Suprapubic skin (tissue), 4 donors: ENCODE data around the gene RASA2. TPM values are rescaled to one million over a fixed set of nuclear protein-coding genes. Genes with fewer than 3 reads are reported as not detected.

Source experiments
- DNase-seq, 2 donors: peaks; one replicate each; pipeline ENCODE4 v3.0.0-alpha.2; 2019; ENCODE audit warnings: low spot score in 2 of 2
- H3K27ac ChIP-seq: fragments of 200-600 bp; sonication (generic); one replicate; pipeline ENCODE4 v1.5.1; 2019
- H3K27me3 ChIP-seq: fragments of 200-600 bp; sonication (generic); one replicate; pipeline ENCODE4 v1.5.1; 2019
- H3K36me3 ChIP-seq: fragments of 200-600 bp; sonication (generic); one replicate; pipeline ENCODE4 v1.5.1; 2019
- H3K4me1 ChIP-seq: fragments of 200-600 bp; sonication (generic); one replicate; pipeline ENCODE4 v1.5.1; 2019
- H3K4me3 ChIP-seq: fragments of 200-600 bp; sonication (generic); one replicate; pipeline ENCODE4 v1.5.1; 2019; ENCODE audit warnings: mild to moderate bottlenecking
- H3K9me3 ChIP-seq: fragments of 200-600 bp; sonication (generic); one replicate; pipeline ENCODE4 v1.5.1; 2019
- EP300 ChIP-seq: sonication (generic); formaldehyde crosslinking; IDR thresholded peaks from one replicate; pipeline ENCODE4 v1.6.1; 2017; ENCODE audit warnings: antibody characterized with exemption
- POLR2A ChIP-seq, 2 donors: fragments of 450-650 bp; IDR thresholded peaks; one replicate each; pipeline ENCODE4 v1.6.1; 2017; ENCODE audit warnings: antibody characterized with exemption in 2 of 2, mild to moderate bottlenecking in 2 of 2, moderate library complexity in 2 of 2
- POLR2AphosphoS5 ChIP-seq, 3 donors: sonication (generic); formaldehyde crosslinking; IDR thresholded peaks; one replicate each; pipeline ENCODE4 v1.6.1; 2017; ENCODE audit warnings: antibody characterized with exemption in 3 of 3
- WGBS: methylation state at CpG from one replicate; pipeline ENCODE4 v1.1.5; 2018; 5-methylcytosine and 5-hydroxymethylcytosine counted together
- total RNA-seq, 4 donors: library from RNA; depleted of rRNA; stranded (reverse); fragments of >200 nt; gene quantifications; one replicate each; pipeline ENCODE4 v1.1.0, GENCODE V29; 2016
- TF ChIP-seq, protein P1 (sequence below), 2 donors: fragments of 200-600 bp in 1 of 2; fragments of 450-650 bp in 1 of 2; sonication (generic) in 1 of 2; IDR thresholded peaks; one replicate each; pipeline ENCODE4 v1.5.1; 2016 to 2019; ENCODE audit warnings: antibody characterized with exemption in 2 of 2, mild to moderate bottlenecking in 1 of 2, moderate library complexity in 1 of 2

Gene RASA2
- total RNA-seq, 4 donors from 2014 or later, result 14.3 to 48.6 (median 24.0) TPM

DNA sequence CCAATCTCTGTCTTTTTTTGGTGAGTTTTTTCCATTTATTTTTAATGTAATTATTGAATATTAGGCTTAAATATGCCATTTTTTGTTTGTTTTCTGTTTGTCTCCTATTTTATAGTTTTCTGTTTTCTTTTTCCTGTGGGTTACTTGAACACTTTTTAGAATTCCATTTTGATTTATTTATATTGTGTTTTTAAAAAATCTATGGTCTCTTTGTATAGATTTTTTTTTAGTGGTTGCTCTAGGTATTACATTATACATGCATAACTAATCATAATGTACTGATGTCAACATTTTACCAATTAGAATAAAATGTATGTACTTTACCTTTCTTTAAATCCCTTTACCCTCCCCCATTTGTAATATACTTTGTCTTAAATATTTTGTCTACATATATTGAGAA lies 56.2 kb downstream of the RASA2 start:
- no peaks in the 10 kb centered on the region for H3K9me3 ChIP-seq
- H3K4me3 ChIP-seq, result no peak overlapping the region
- peaks cover 32% of the 10 kb centered on the region for H3K36me3 ChIP-seq
- no peak for TF ChIP-seq POLR2A (IDR thresholded peaks at IDR 0.05)
- TF ChIP-seq EP300, result no peak
- no peak for TF ChIP-seq POLR2AphosphoS5 (IDR thresholded peaks at IDR 0.05)
- TF ChIP-seq, protein P1, sequence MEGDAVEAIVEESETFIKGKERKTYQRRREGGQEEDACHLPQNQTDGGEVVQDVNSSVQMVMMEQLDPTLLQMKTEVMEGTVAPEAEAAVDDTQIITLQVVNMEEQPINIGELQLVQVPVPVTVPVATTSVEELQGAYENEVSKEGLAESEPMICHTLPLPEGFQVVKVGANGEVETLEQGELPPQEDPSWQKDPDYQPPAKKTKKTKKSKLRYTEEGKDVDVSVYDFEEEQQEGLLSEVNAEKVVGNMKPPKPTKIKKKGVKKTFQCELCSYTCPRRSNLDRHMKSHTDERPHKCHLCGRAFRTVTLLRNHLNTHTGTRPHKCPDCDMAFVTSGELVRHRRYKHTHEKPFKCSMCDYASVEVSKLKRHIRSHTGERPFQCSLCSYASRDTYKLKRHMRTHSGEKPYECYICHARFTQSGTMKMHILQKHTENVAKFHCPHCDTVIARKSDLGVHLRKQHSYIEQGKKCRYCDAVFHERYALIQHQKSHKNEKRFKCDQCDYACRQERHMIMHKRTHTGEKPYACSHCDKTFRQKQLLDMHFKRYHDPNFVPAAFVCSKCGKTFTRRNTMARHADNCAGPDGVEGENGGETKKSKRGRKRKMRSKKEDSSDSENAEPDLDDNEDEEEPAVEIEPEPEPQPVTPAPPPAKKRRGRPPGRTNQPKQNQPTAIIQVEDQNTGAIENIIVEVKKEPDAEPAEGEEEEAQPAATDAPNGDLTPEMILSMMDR (IDR thresholded peaks at IDR 0.05), result no peak
- H3K27me3 ChIP-seq, result no peaks in the 10 kb centered on the region
- no peaks in the 10 kb centered on the region for H3K4me1 ChIP-seq
- DNase-seq, result no peak
- no peak overlapping the region for H3K27ac ChIP-seq

DNA sequence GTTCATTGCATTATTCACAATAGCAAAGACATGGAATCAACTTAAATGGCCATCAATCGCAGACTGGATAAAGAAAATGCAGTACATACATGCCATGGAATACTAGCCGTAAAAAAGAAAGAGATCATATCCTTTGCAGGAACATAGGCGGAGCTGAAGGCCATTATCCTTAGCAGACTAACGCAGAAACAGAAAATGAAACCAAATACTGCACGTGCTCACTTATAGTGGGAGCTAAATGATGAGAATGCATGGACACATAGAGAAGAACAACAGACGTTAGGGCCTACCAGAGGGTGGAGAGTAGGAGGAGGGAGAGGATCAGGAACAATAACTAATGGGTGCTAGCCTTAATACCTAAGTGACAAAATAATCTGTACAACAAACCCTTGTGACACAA lies 57.9 kb downstream of the RASA2 start:
- H3K4me3 ChIP-seq, result no peak overlapping the region
- H3K36me3 ChIP-seq, result peaks cover 32% of the 10 kb centered on the region
- H3K27ac ChIP-seq, result no peak overlapping the region
- H3K4me1 ChIP-seq, result no peaks in the 10 kb centered on the region
- H3K27me3 ChIP-seq, result no peaks in the 10 kb centered on the region
- no peaks in the 10 kb centered on the region for H3K9me3 ChIP-seq
- no peak for DNase-seq
- TF ChIP-seq, protein P1 (IDR thresholded peaks at IDR 0.05), result no peak
- no peak for TF ChIP-seq EP300
- WGBS, result 78% methylated on average over 6 of the region's 6 CpGs

DNA sequence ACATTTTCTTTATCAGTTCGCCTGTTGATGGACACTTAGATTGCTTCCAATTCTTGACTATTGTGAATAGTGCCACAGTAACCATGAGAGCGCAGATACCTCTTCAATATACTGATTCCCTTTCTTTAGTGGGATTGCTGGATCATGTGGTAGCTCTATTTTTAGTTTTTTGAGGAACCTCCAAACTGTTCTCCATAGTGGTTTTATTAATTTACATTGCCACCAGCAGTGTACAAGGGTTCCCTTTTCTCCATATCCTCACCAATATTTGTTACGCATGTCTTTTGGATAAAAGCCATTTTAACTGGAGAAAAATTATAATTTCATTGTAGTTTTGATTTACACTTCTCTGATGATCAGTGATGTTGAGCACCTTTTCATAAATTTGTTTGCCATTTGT lies 59.3 kb downstream of the RASA2 start:
- Histone ChIP-seq H3K27me3 (no peaks in the 10 kb centered on the region), H3K36me3 (peaks cover 27% of the 10 kb centered on the region), H3K9me3 (no peaks in the 10 kb centered on the region), H3K4me3 (no peak overlapping the region), H3K27ac (no peak overlapping the region), H3K4me1 (no peaks in the 10 kb centered on the region)
- no peak for DNase-seq
- TF ChIP-seq EP300 (no peak), POLR2AphosphoS5 (IDR thresholded peaks at IDR 0.05) (no peak), POLR2A (IDR thresholded peaks at IDR 0.05) (no peak)
- TF ChIP-seq, protein P1 (IDR thresholded peaks at IDR 0.05), result no peak
- whole genome bisulfite sequencing, result 93% methylated on average over 3 of the region's 3 CpGs

DNA sequence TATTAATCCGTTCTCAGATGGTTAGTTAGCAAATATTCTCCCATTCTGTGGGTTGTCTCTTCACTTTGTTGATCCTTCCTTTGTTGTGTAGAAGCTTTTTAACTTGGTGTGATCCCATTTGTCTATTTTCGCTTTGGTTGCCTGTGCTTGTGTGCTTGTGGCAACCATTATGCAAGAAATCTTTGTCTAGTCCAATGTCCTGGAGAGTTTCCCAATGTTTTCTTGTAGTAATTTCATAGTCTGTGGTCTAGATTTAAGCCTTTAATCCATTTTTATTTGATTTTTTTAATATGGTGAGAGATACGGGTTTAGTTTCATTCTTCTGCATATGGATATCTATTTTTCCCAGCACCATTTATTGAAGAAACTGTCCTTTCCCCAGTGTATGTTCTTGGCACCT lies 59.8 kb downstream of the RASA2 start:
- Histone ChIP-seq H3K4me1 (no peaks in the 10 kb centered on the region), H3K36me3 (peaks cover 27% of the 10 kb centered on the region), H3K27me3 (no peaks in the 10 kb centered on the region), H3K9me3 (no peaks in the 10 kb centered on the region), H3K4me3 (no peak overlapping the region), H3K27ac (no peak overlapping the region)
- DNase-seq, result no peak
- WGBS, result 96% methylated on average over 3 of the region's 3 CpGs
- TF ChIP-seq POLR2A (IDR thresholded peaks at IDR 0.05) (no peak), POLR2AphosphoS5 (IDR thresholded peaks at IDR 0.05) (no peak), EP300 (no peak)
- TF ChIP-seq, protein P1 (IDR thresholded peaks at IDR 0.05), result no peak

DNA sequence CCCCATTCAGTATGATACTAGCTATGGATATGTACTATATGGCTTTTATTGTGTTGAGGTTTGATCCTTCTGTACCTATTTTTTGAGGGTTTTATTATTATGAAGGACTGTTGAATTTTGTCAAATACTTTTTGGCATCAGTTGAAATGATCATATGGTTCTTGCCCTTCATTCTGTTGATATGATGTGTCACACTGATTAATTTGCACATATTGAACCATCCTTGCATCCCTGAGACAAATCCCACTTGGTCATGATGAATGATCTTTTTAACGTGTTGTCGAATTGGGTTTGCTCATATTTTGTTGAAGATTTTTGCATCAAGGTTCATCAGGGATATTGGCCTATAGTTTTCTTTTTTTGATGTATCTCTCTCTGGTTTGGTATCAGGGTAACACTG lies 61.0 kb downstream of the RASA2 start:
- no peaks in the 10 kb centered on the region for H3K9me3 ChIP-seq
- H3K36me3 ChIP-seq, result peaks cover 23% of the 10 kb centered on the region
- no peak overlapping the region for H3K27ac ChIP-seq
- TF ChIP-seq, protein P1 (IDR thresholded peaks at IDR 0.05), result no peak
- TF ChIP-seq EP300 (no peak), POLR2A (IDR thresholded peaks at IDR 0.05) (no peak), POLR2AphosphoS5 (IDR thresholded peaks at IDR 0.05) (no peak)
- no peak overlapping the region for H3K4me3 ChIP-seq
- WGBS, result 98% methylated on average over 2 of the region's 2 CpGs
- DNase-seq, result no peak
- H3K4me1 ChIP-seq, result peaks cover 2% of the 10 kb centered on the region
- H3K27me3 ChIP-seq, result no peaks in the 10 kb centered on the region
